Parathyroid adenoma (tissue), 2 donors: ENCODE results near the gene SLC16A6.
"Not testable (repeated sequence)": the region's sequence is repeated elsewhere in the genome, so short reads cannot be mapped to it uniquely, and the experiment has no call there.

Experiments
- H2AFZ ChIP-seq: fragments of 300-600 bp; sonication (generic); one replicate; pipeline ENCODE4 v1.7.0; 2017; ENCODE audit warnings: antibody characterized with exemption, mild to moderate bottlenecking
- H3K27ac ChIP-seq: fragments of 300-600 bp; sonication (generic); one replicate; pipeline ENCODE4 v1.7.0; 2017
- H3K27me3 ChIP-seq: fragments of 300-600 bp; sonication (generic); one replicate; pipeline ENCODE4 v1.7.0; 2017; ENCODE audit warnings: low read length; ENCODE audit not compliant: control insufficient read depth, insufficient read depth
- H3K36me3 ChIP-seq: fragments of 300-600 bp; sonication (generic); one replicate; pipeline ENCODE4 v1.7.0; 2017; ENCODE audit warnings: low read length; ENCODE audit not compliant: control insufficient read depth, insufficient read depth
- H3K4me1 ChIP-seq: fragments of 300-600 bp; sonication (generic); one replicate; pipeline ENCODE4 v1.7.0; 2017; ENCODE audit warnings: control low read depth
- H3K4me2 ChIP-seq: fragments of 300-600 bp; sonication (generic); one replicate; pipeline ENCODE4 v1.7.0; 2017; ENCODE audit warnings: low read length
- H3K4me3 ChIP-seq: fragments of 300-600 bp; sonication (generic); one replicate; pipeline ENCODE4 v1.7.0; 2017; ENCODE audit warnings: low read depth, low read length
- H3K79me2 ChIP-seq: fragments of 300-600 bp; sonication (generic); one replicate; pipeline ENCODE4 v1.7.0; 2017; ENCODE audit warnings: control low read depth
- H3K9ac ChIP-seq: fragments of 300-600 bp; sonication (generic); one replicate; pipeline ENCODE4 v1.7.0; 2017; ENCODE audit warnings: mild to moderate bottlenecking
- H3K9me3 ChIP-seq: fragments of 300-600 bp; sonication (generic); one replicate; pipeline ENCODE4 v1.7.0; 2017; ENCODE audit warnings: low read length; ENCODE audit not compliant: control insufficient read depth
- TF ChIP-seq, protein P1 (sequence below): fragments of 300-600 bp; sonication (generic); IDR thresholded peaks from one replicate; pipeline ENCODE4 v1.7.0; 2017; ENCODE audit warnings: antibody characterized with exemption, mild to moderate bottlenecking
- donor health status: primary hyperparathyroidism.

Gene SLC16A6

DNA sequence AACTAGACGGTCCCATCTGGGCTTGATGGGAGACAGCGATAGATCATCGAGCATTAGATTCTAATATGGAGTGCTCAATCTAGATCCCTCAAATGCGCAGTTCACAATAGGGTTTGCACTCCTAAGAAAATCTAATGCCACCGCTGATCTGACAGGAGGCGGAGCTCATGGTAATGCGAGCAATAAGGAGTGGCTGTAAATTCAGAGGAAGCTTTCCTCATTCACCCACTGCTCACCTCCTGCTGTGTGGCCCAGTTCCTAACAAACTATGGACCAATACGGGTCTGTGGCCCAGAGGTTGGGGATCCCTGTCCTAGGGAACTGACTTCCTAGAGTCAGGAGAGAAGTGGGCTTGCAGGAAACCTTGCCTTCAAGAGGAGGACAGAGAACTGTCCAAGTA, 68.3 kb downstream of the SLC16A6 start:
- no peaks in the 10 kb centered on the region for H3K4me1 ChIP-seq
- H3K4me2 ChIP-seq = no peak overlapping the region
- no peak overlapping the region for H3K9ac ChIP-seq
- no peaks in the 10 kb centered on the region for H3K36me3 ChIP-seq
- no peak overlapping the region for H3K27ac ChIP-seq
- H3K27me3 ChIP-seq = no peaks in the 10 kb centered on the region
- TF ChIP-seq, protein P1, sequence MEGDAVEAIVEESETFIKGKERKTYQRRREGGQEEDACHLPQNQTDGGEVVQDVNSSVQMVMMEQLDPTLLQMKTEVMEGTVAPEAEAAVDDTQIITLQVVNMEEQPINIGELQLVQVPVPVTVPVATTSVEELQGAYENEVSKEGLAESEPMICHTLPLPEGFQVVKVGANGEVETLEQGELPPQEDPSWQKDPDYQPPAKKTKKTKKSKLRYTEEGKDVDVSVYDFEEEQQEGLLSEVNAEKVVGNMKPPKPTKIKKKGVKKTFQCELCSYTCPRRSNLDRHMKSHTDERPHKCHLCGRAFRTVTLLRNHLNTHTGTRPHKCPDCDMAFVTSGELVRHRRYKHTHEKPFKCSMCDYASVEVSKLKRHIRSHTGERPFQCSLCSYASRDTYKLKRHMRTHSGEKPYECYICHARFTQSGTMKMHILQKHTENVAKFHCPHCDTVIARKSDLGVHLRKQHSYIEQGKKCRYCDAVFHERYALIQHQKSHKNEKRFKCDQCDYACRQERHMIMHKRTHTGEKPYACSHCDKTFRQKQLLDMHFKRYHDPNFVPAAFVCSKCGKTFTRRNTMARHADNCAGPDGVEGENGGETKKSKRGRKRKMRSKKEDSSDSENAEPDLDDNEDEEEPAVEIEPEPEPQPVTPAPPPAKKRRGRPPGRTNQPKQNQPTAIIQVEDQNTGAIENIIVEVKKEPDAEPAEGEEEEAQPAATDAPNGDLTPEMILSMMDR = no peak
- H3K4me3 ChIP-seq = no peak overlapping the region
- H2AFZ ChIP-seq = no peak overlapping the region
- H3K9me3 ChIP-seq = no peaks in the 10 kb centered on the region
- H3K79me2 ChIP-seq = no peaks in the 10 kb centered on the region

DNA sequence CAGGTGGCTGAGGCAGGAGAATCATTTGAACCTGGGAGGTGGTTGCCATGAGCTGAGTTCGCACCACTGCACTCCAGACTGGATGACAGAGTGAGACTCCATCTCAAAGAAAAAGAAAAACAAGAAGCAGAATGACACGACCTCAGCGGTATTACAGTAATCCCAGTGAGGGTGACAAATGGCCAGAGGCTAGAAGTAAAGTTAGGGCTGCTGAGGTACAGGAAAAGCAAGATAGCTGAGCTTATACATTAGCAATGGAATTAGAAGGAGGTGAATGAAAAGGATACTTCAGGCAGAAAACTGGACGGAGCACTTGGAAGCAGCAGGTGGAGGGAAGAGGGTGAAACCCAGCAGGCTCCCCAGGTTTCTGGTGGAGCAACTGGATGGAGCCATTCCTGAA, 69.1 kb downstream of the SLC16A6 start:
- H3K27me3 ChIP-seq = no peaks in the 10 kb centered on the region
- no peak overlapping the region for H3K9ac ChIP-seq
- no peak overlapping the region for H2AFZ ChIP-seq
- no peaks in the 10 kb centered on the region for H3K9me3 ChIP-seq
- no peaks in the 10 kb centered on the region for H3K36me3 ChIP-seq
- H3K79me2 ChIP-seq = no peaks in the 10 kb centered on the region
- no peak overlapping the region for H3K4me3 ChIP-seq
- H3K4me1 ChIP-seq = no peaks in the 10 kb centered on the region
- TF ChIP-seq, protein P1 = no peak
- H3K4me2 ChIP-seq = no peak overlapping the region
- no peak overlapping the region for H3K27ac ChIP-seq

DNA sequence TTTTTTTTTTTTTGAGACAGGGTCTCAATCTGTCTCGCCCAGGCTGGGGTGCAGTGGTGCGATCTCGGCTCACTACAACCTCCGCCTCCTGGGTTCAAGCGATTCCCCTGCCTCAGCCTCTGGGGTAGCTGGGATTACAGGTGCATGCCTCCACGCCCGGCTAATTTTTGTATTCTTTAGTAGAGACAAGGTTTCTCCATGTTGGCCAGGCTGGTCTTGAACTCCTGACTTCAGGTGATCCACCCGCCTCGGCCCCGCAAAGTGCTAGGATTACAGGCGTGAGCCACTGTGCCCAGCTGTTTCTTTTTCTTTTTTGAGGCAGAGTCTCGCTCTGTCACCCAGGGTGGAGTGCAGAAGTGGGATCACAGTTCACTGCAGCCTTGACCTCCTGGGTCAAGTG, 70.1 kb downstream of the SLC16A6 start:
- not testable (repeated sequence) for H3K4me2 ChIP-seq, H3K27me3 ChIP-seq, H3K79me2 ChIP-seq, H3K36me3 ChIP-seq, H2AFZ ChIP-seq, H3K4me3 ChIP-seq, H3K9ac ChIP-seq, H3K9me3 ChIP-seq, H3K27ac ChIP-seq, H3K4me1 ChIP-seq

DNA sequence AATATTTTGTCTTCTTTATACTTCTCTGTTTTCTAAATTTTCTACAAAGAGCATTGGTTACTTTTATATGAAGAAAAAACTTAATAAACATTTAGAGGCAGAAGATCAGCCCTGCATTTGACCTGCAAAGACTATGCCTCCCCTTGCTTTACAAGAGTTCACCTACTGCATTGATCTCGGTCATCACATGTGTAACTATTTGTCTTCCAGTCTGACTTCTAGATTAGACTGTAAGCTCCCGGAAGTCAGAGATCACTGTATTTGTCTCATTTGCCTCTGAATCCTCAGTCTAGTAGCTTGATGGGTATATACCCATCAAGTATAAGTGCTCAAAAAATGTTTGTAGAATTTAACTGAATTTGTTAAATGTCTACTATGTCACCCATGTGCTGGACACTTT, 70.7 kb downstream of the SLC16A6 start:
- not testable (repeated sequence) for H3K4me3 ChIP-seq, H2AFZ ChIP-seq, H3K36me3 ChIP-seq, H3K4me2 ChIP-seq, H3K27ac ChIP-seq, H3K79me2 ChIP-seq, H3K4me1 ChIP-seq, H3K9me3 ChIP-seq, H3K27me3 ChIP-seq, H3K9ac ChIP-seq

DNA sequence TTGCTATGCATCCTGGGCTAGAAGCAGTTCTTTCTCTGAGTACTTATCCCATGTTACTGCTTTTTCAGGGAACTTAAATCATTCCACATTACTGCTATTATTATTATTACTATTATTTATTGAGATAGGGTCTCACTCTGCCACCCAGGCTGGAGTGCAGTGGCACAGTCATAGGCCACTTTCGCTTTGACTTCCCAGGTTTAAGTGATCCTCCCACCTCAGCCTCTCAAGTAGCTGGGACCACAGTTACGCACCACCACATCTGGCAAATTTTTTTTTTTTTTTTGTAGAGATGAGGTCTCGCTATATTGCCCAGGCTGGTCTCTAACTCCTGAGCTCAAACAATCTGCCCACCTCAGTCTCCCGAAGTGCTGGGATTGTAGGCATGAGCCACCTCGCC, 71.5 kb downstream of the SLC16A6 start:
- H3K4me3 ChIP-seq, H3K9ac ChIP-seq, H3K4me1 ChIP-seq, H3K4me2 ChIP-seq, H2AFZ ChIP-seq, H3K36me3 ChIP-seq, H3K27ac ChIP-seq, H3K27me3 ChIP-seq, H3K79me2 ChIP-seq, H3K9me3 ChIP-seq: not testable (repeated sequence)
